ENCODE measurements around the gene VPS37B.

Gene VPS37B

DNA sequence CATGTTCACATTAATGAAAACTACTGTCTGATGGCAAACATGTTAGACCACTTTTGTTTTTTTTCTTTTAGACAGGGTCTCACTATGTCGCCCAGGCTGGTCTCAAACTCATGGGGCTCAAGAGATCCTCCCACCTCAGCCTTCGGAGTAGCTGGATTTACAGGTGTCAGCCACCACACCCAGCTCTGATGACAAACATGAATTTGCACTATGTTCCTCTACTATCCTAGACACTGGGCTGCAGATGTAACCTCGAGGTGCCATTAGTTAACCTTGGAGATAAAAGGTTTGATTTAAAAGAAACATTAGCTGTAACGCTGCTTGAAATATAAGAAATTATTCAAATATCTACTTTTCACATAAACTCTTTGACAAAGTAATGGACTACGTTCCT lies 8.1 kb downstream of the VPS37B start:
- Histone ChIP-seq H3K27me3 (ENCODE audit: low read length) (no peaks in the 10 kb centered on the region), H3K27ac (ENCODE audit: low read depth, low read length) (no peak overlapping the region), H3K9me2 (replicated peaks; ENCODE audit: insufficient read depth, low read length) (no peaks in the 10 kb centered on the region), H3K4me2 (ENCODE audit: low read depth, low read length, poor library complexity, severe bottlenecking) (no peak overlapping the region), H2AFZ (ENCODE audit: low read depth, low read length, severe bottlenecking) (no peak overlapping the region), H3K9ac (ENCODE audit: low read length) (no peak overlapping the region), H3K4me3 (ENCODE audit: insufficient read depth, low read length, poor library complexity, severe bottlenecking) (no peak overlapping the region), H3F3A (ENCODE audit: insufficient read depth) (no peaks in the 10 kb centered on the region), H3K36me3 (ENCODE audit: low read length) (no peaks in the 10 kb centered on the region), H3K9me3 (ENCODE audit: insufficient read depth, low read length) (no peaks in the 10 kb centered on the region), H3K79me2 (ENCODE audit: insufficient read depth, low read length) (no peaks in the 10 kb centered on the region), H4K20me1 (ENCODE audit: low read depth, low read length) (no peaks in the 10 kb centered on the region)
- TF ChIP-seq, protein P1, sequence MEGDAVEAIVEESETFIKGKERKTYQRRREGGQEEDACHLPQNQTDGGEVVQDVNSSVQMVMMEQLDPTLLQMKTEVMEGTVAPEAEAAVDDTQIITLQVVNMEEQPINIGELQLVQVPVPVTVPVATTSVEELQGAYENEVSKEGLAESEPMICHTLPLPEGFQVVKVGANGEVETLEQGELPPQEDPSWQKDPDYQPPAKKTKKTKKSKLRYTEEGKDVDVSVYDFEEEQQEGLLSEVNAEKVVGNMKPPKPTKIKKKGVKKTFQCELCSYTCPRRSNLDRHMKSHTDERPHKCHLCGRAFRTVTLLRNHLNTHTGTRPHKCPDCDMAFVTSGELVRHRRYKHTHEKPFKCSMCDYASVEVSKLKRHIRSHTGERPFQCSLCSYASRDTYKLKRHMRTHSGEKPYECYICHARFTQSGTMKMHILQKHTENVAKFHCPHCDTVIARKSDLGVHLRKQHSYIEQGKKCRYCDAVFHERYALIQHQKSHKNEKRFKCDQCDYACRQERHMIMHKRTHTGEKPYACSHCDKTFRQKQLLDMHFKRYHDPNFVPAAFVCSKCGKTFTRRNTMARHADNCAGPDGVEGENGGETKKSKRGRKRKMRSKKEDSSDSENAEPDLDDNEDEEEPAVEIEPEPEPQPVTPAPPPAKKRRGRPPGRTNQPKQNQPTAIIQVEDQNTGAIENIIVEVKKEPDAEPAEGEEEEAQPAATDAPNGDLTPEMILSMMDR (IDR thresholded peaks at IDR 0.05; ENCODE audit: insufficient read depth, low read length, poor library complexity, severe bottlenecking): no peak
- TF ChIP-seq EZH2phosphoT487 (conservative IDR thresholded peaks at IDR 0.05; ENCODE audit: low read length): no peak

DNA sequence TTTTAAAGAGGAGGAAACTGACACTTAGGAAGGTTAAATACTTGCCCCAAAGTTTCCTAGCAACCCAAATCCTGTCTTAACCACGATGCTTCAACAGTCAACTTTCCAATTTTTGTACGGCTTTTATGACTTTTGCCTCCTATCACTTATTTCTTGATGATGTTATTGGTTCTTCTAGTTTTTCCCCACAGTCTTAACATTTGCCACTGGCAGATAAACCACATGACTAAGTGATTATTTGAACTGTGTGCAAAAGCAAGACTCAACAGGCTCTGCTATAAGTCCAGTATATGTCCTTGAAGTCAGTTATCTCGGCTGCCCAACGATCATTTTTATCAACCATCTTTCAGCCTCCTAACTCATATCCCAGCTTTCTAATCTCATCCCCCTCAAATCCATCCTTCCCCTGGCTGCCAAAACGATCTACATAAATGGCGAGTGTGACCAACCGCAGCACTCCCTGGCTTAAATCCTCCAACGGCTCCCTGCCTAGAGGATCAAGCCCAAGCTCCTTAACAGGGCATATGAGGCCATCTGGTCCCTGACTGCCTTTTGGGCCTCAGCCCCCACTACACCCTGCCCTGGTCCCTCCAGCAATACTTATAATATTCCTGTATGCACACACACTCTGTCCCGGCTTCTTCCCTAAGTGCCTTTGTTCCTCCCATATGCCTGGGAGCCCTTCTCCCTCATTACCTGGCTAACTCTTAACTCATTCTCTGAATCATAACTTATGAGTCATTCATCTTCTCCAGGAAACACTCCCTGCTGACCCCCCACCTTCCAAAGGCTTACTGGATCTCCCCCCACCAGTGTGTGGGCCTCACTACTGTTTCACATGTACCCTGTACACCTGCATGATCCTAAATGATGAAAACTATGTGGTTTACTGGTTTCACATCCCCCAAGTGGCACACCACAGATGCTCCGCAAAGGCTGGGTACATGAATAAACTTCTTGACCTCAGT lies 8.8 kb downstream of the VPS37B start:
- Histone ChIP-seq H3F3A (ENCODE audit: insufficient read depth) (no peaks in the 10 kb centered on the region), H3K9ac (ENCODE audit: low read length) (no peak overlapping the region), H3K4me2 (ENCODE audit: low read depth, low read length, poor library complexity, severe bottlenecking) (no peak overlapping the region), H3K9me2 (replicated peaks; ENCODE audit: insufficient read depth, low read length) (no peaks in the 10 kb centered on the region), H3K36me3 (ENCODE audit: low read length) (no peaks in the 10 kb centered on the region), H2AFZ (ENCODE audit: low read depth, low read length, severe bottlenecking) (no peak overlapping the region), H3K79me2 (ENCODE audit: insufficient read depth, low read length) (no peaks in the 10 kb centered on the region), H3K27me3 (ENCODE audit: low read length) (no peaks in the 10 kb centered on the region), H3K27ac (ENCODE audit: low read depth, low read length) (no peak overlapping the region), H3K9me3 (ENCODE audit: insufficient read depth, low read length) (no peaks in the 10 kb centered on the region), H4K20me1 (ENCODE audit: low read depth, low read length) (no peaks in the 10 kb centered on the region), H3K4me3 (ENCODE audit: insufficient read depth, low read length, poor library complexity, severe bottlenecking) (no peak overlapping the region)
- no peak for TF ChIP-seq EZH2phosphoT487 (conservative IDR thresholded peaks at IDR 0.05; ENCODE audit: low read length)
- TF ChIP-seq, protein P1 (IDR thresholded peaks at IDR 0.05; ENCODE audit: insufficient read depth, low read length, poor library complexity, severe bottlenecking): no peak

DNA sequence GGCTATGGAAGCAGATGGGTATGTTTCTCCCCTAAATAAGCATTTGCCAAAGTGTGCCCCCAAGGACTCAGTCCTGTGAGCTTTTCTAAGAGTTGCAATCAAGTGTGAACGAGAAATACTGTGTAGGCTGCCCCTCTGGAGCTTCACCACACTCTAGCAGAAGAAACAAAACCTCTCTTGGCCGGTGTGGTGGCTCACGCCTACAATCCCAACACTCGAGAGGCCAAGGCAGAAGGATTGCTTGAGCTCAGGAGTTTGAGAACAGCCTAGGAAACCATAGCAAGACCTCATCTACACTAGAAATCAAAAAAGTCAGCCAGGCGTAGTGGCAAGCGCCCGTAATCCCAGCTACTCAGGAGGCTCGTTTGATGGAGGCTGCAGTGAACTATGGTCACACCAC lies 9.8 kb downstream of the VPS37B start:
- H3F3A ChIP-seq (ENCODE audit: insufficient read depth): no peaks in the 10 kb centered on the region
- H3K27ac ChIP-seq (ENCODE audit: low read depth, low read length): no peak overlapping the region
- no peak overlapping the region for H2AFZ ChIP-seq (ENCODE audit: low read depth, low read length, severe bottlenecking)
- H3K4me3 ChIP-seq (ENCODE audit: insufficient read depth, low read length, poor library complexity, severe bottlenecking): no peak overlapping the region
- H3K4me2 ChIP-seq (ENCODE audit: low read depth, low read length, poor library complexity, severe bottlenecking): no peak overlapping the region
- no peaks in the 10 kb centered on the region for H4K20me1 ChIP-seq (ENCODE audit: low read depth, low read length)
- no peaks in the 10 kb centered on the region for H3K79me2 ChIP-seq (ENCODE audit: insufficient read depth, low read length)
- H3K36me3 ChIP-seq (ENCODE audit: low read length): no peaks in the 10 kb centered on the region
- no peaks in the 10 kb centered on the region for H3K27me3 ChIP-seq (ENCODE audit: low read length)
- TF ChIP-seq EZH2phosphoT487 (conservative IDR thresholded peaks at IDR 0.05; ENCODE audit: low read length): no peak
- TF ChIP-seq, protein P1 (IDR thresholded peaks at IDR 0.05; ENCODE audit: insufficient read depth, low read length, poor library complexity, severe bottlenecking): no peak
- H3K9ac ChIP-seq (ENCODE audit: low read length): no peak overlapping the region
- H3K9me2 ChIP-seq (replicated peaks; ENCODE audit: insufficient read depth, low read length): no peaks in the 10 kb centered on the region
- H3K9me3 ChIP-seq (ENCODE audit: insufficient read depth, low read length): no peaks in the 10 kb centered on the region
